ENCODE results near the gene SOX21. TPM values are rescaled to one million over a fixed set of nuclear protein-coding genes. Genes with fewer than 3 reads are reported as not detected.

The SOX21 gene
- total and polyA plus RNA-seq, 2 experiments from 2014 or later: 1.7 to 3.5 TPM

GRCh38 chr13:94674609-94675348 is 37.6 kb downstream of the SOX21 start:
- peaks cover 15% of the 10 kb centered on the region for H3K4me1 Mint-ChIP-seq
- no peaks in the 10 kb centered on the region; the same call in 1 of the 2 replicates for H3K9me2 ChIP-seq (ENCODE audit: insufficient read depth)
- ATAC-seq (peak; percentile 94), DNase-seq (ENCODE audit: low spot score) (peak; percentile 94)
- no peaks in the 10 kb centered on the region for H3F3A ChIP-seq (replicated peaks; ENCODE audit: low read depth)
- no peak overlapping the region for H3K27ac Mint-ChIP-seq
- no peaks in the 10 kb centered on the region for H4K20me1 ChIP-seq (replicated peaks; ENCODE audit: insufficient read depth)
- H3K36me3 Mint-ChIP-seq (ENCODE audit: low read depth): no peaks in the 10 kb centered on the region
- no peaks in the 10 kb centered on the region for H3K9me3 Mint-ChIP-seq
- H3K4me3 Mint-ChIP-seq: no peak overlapping the region
- no peaks in the 10 kb centered on the region for H3K79me2 ChIP-seq (replicated peaks; ENCODE audit: insufficient read depth)
- no peak overlapping the region for H3K27ac ChIP-seq (ENCODE audit: low read depth)
- TF ChIP-seq, protein P1, sequence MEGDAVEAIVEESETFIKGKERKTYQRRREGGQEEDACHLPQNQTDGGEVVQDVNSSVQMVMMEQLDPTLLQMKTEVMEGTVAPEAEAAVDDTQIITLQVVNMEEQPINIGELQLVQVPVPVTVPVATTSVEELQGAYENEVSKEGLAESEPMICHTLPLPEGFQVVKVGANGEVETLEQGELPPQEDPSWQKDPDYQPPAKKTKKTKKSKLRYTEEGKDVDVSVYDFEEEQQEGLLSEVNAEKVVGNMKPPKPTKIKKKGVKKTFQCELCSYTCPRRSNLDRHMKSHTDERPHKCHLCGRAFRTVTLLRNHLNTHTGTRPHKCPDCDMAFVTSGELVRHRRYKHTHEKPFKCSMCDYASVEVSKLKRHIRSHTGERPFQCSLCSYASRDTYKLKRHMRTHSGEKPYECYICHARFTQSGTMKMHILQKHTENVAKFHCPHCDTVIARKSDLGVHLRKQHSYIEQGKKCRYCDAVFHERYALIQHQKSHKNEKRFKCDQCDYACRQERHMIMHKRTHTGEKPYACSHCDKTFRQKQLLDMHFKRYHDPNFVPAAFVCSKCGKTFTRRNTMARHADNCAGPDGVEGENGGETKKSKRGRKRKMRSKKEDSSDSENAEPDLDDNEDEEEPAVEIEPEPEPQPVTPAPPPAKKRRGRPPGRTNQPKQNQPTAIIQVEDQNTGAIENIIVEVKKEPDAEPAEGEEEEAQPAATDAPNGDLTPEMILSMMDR (conservative IDR thresholded peaks at IDR 0.05; ENCODE audit: low read depth in 2 of 2): peak; percentile 78 to 87
- TF ChIP-seq ZNF114 (CRISPR knock-in tag; IDR thresholded peaks at IDR 0.05) (no peak), NANOG (IDR thresholded peaks at IDR 0.05; ENCODE audit: borderline replicate concordance) (no peak)
- no peaks in the 10 kb centered on the region for H3K36me3 ChIP-seq (ENCODE audit: insufficient read depth)
- no peak overlapping the region for H3K4me2 ChIP-seq
- H3K27me3 ChIP-seq (ENCODE audit: insufficient read depth): no peaks in the 10 kb centered on the region
- no peak overlapping the region for H3K4me3 ChIP-seq
- H2AFZ ChIP-seq: no peak overlapping the region
- H3K4me1 ChIP-seq (ENCODE audit: insufficient read depth): peaks cover 11% of the 10 kb centered on the region
- H3K27me3 Mint-ChIP-seq (ENCODE audit: insufficient read depth, low read depth, poor library complexity): no peaks in the 10 kb centered on the region

DNA sequence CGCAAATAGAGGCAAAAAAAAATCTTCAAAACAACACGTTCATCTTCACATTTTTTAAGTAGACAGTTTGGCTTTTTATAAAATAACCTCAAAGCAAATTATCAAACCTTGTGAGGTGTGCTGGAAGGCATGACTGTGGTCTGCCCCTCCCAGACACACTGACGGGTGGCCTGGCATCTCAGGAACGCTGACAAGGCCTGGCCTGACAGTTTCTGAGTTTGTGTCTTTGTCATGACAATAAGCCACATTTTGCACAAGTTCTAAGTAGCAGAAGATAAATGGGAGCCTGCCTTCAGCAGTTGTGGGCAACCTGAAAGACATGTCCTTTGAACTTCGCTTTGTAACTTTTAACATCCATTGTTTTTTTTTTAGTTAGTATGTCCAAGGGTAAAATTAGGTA is 38.5 kb downstream of the SOX21 start:
- H3K27me3 ChIP-seq (ENCODE audit: insufficient read depth): no peaks in the 10 kb centered on the region
- H3K4me3 ChIP-seq: no peak overlapping the region
- DNase-seq (ENCODE audit: low spot score) (peak; percentile 40), ATAC-seq (peak; percentile 76)
- H3K4me2 ChIP-seq: no peak overlapping the region; the same call in 1 of the 2 replicates
- no peak overlapping the region for H3K27ac ChIP-seq (ENCODE audit: low read depth)
- no peaks in the 10 kb centered on the region for H3K79me2 ChIP-seq (replicated peaks; ENCODE audit: insufficient read depth)
- H3K9me2 ChIP-seq (ENCODE audit: insufficient read depth): no peaks in the 10 kb centered on the region
- H2AFZ ChIP-seq: no peak overlapping the region
- H4K20me1 ChIP-seq (replicated peaks; ENCODE audit: insufficient read depth): no peaks in the 10 kb centered on the region
- Mint-ChIP-seq H3K4me1 (peaks cover 15% of the 10 kb centered on the region), H3K9me3 (no peaks in the 10 kb centered on the region), H3K27me3 (ENCODE audit: insufficient read depth, low read depth, poor library complexity) (no peaks in the 10 kb centered on the region), H3K36me3 (ENCODE audit: low read depth) (no peaks in the 10 kb centered on the region), H3K4me3 (no peak overlapping the region), H3K27ac (no peak overlapping the region)
- no peaks in the 10 kb centered on the region for H3K36me3 ChIP-seq (ENCODE audit: insufficient read depth)
- H3K4me1 ChIP-seq (ENCODE audit: insufficient read depth): peaks cover 11% of the 10 kb centered on the region
- no peaks in the 10 kb centered on the region for H3F3A ChIP-seq (replicated peaks; ENCODE audit: low read depth)
- TF ChIP-seq CREB1 (CRISPR knock-in tag; IDR thresholded peaks at IDR 0.05; ENCODE audit: low read depth) (no peak), NANOG (IDR thresholded peaks at IDR 0.05; ENCODE audit: borderline replicate concordance) (no peak), EZH2phosphoT487 (IDR thresholded peaks at IDR 0.05; ENCODE audit: unreplicated experiment) (no peak), JUNB (IDR thresholded peaks at IDR 0.05; ENCODE audit: unreplicated experiment) (no peak), EZH2 (IDR thresholded peaks at IDR 0.05; ENCODE audit: low read depth, unreplicated experiment) (no peak), ZNF462 (CRISPR knock-in tag; IDR thresholded peaks at IDR 0.05) (no peak), POLR2AphosphoS5 (IDR thresholded peaks at IDR 0.05; ENCODE audit: low read depth) (no peak), ZNF331 (CRISPR knock-in tag; IDR thresholded peaks at IDR 0.05; ENCODE audit: low read depth) (no peak)
- TF ChIP-seq, protein P2, sequence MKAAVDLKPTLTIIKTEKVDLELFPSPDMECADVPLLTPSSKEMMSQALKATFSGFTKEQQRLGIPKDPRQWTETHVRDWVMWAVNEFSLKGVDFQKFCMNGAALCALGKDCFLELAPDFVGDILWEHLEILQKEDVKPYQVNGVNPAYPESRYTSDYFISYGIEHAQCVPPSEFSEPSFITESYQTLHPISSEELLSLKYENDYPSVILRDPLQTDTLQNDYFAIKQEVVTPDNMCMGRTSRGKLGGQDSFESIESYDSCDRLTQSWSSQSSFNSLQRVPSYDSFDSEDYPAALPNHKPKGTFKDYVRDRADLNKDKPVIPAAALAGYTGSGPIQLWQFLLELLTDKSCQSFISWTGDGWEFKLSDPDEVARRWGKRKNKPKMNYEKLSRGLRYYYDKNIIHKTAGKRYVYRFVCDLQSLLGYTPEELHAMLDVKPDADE (IDR thresholded peaks at IDR 0.05): no peak

Measured in GM23338 (cell line).